HG03439 (cell line): ENCODE data around the gene PTGIS.

Experiments
- ATAC-seq: cut with Tn5 transposase; IDR thresholded peaks from one replicate; pipeline ENCODE4 v1.9.1; 2021; ENCODE audit warnings: mild to moderate bottlenecking, moderate library complexity; ENCODE audit not compliant: unreplicated experiment

PTGIS gene

GRCh38 chr20:49595811-49596561 lies 28.0 kb upstream of the PTGIS start:
- no peak for ATAC-seq

GRCh38 chr20:49595346-49595745 lies 27.4 kb upstream of the PTGIS start:
- no peak for ATAC-seq

GRCh38 chr20:49594931-49595315 lies 27.0 kb upstream of the PTGIS start:
- ATAC-seq, result no peak

- ATAC-seq, result no peak
These were observed 26.4 kb upstream of the PTGIS start for GRCh38 chr20:49594143-49594930.

- no peak for ATAC-seq
These were observed 25.7 kb upstream of the PTGIS start for GRCh38 chr20:49593466-49594142.

GRCh38 chr20:49592120-49592519 lies 24.2 kb upstream of the PTGIS start:
- no peak for ATAC-seq

GRCh38 chr20:49591217-49591865 lies 23.4 kb upstream of the PTGIS start:
- no peak for ATAC-seq

GRCh38 chr20:49590163-49591017 lies 22.5 kb upstream of the PTGIS start:
- no peak for ATAC-seq

- no peak for ATAC-seq
These were observed 21.8 kb upstream of the PTGIS start for GRCh38 chr20:49589747-49590146.

- no peak for ATAC-seq
These were observed 19.2 kb upstream of the PTGIS start for GRCh38 chr20:49587111-49587570.

- ATAC-seq, result no peak
These were observed 17.8 kb upstream of the PTGIS start for GRCh38 chr20:49585585-49586245.

GRCh38 chr20:49584418-49585382 lies 16.8 kb upstream of the PTGIS start:
- no peak for ATAC-seq

GRCh38 chr20:49583669-49584417 lies 15.9 kb upstream of the PTGIS start:
- no peak for ATAC-seq

- no peak for ATAC-seq
These were observed 15.4 kb upstream of the PTGIS start for GRCh38 chr20:49583343-49583668.

GRCh38 chr20:49582413-49583334 lies 14.7 kb upstream of the PTGIS start:
- ATAC-seq, result no peak

GRCh38 chr20:49581482-49581881 lies 13.5 kb upstream of the PTGIS start:
- ATAC-seq, result no peak

GRCh38 chr20:49580813-49581174 lies 12.9 kb upstream of the PTGIS start:
- no peak for ATAC-seq
